ENCODE results near the gene EFCAB6.

The EFCAB6 gene

GRCh38 chr22:43736651-43737050 lies 75.5 kb downstream of the EFCAB6 start:
- H3K4me3 ChIP-seq: no peak overlapping the region

GRCh38 chr22:43734370-43735150 lies 77.5 kb downstream of the EFCAB6 start:
- Histone ChIP-seq H3K4me3 (no peak overlapping the region), H3K27ac (peak overlapping the region in 1 of 21 experiments; percentile 4)

More at GRCh38 chr22:43736651-43737050, 75.5 kb downstream of the EFCAB6 start:
- no peak overlapping the region for H3K27ac ChIP-seq

- Histone ChIP-seq H3K4me3 (no peak overlapping the region), H3K27ac (no peak overlapping the region)
Measured at GRCh38 chr22:43733138-43733537, 79.0 kb downstream of the EFCAB6 start.

DNA sequence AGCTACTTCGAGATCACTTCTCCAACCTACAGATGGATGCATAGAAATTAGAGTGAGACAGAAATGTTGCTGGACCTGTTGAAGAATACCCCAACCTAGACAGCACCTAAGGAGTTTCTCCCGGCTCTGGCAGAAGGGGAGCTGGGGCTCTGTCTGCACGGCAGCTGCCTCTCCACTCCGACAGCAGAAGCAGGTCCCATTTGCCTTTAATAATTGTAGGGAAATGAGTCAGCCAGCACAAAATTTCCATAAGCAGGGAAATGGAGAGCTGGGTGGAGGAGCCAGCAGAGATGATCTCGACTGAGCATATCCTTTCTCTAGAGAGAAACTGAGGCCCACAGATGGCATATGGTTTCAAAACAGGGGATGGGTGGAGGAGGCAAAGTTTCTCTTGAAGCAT lies 80.1 kb downstream of the EFCAB6 start:
- Histone ChIP-seq H3K4me3 (no peak overlapping the region), H3K27ac (no peak overlapping the region)

DNA sequence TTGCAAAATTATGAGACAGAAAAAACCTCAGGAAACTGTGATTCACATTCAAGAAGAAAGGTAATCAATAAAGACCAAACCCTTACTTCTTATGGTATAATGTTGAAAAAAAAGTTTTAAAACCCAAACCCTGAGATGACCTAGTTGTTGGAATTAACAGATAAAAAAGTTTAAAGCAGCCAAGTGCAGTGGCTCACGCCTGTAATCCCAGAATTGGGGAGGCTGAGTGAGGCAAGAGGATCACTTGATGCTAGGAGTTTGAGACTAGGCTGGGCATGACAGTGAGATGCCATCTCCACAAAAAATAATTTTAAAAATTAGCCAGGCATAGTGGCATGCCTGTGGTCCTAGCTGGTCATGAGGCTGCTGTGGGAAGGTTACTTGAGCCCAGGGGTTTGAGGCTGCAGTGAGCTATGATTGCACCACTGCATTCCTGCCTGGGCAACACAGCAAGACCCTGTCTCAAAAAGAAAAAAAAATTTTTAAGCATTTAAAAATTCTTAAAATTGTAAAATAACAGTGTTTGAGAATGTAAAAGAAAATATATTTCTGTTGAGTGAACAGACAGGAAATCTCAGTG lies 85.1 kb downstream of the EFCAB6 start:
- H3K27ac ChIP-seq: peak overlapping the region in 2 of 21 experiments; percentile 10 to 18
- H3K4me3 ChIP-seq: no peak overlapping the region

DNA sequence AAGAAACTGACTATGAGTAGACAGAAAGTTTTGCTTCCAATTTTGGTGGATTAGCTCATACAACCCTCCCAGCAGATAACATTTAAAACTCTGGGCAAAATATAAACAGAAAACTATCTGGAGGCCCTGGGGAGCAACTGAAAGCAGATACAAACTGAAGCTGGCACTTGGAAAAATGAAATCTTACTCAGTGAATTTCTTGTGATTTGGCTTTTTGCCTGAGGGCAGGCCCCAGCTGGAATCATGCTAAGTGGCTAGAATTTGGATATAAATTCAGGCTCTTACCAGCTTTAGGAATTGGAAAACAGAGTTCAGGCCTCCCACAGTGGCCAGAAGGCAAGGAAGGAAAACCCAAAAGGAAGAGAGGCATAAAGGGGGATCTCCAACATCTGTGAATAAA lies 85.8 kb downstream of the EFCAB6 start:
- peak overlapping the region in 4 of 21 experiments; percentile 10 to 52 (median 25) for H3K27ac ChIP-seq
- no peak overlapping the region for H3K4me3 ChIP-seq

- Histone ChIP-seq H3K27ac (no peak overlapping the region), H3K4me3 (no peak overlapping the region)
Measured at GRCh38 chr22:43723816-43724215, 88.3 kb downstream of the EFCAB6 start.

- H3K27ac ChIP-seq: no peak overlapping the region
- H3K4me3 ChIP-seq: no peak overlapping the region
Measured at GRCh38 chr22:43722444-43722843, 89.7 kb downstream of the EFCAB6 start.

GRCh38 chr22:43720716-43721115 lies 91.4 kb downstream of the EFCAB6 start:
- H3K4me3 ChIP-seq: no peak overlapping the region
- no peak overlapping the region for H3K27ac ChIP-seq

DNA sequence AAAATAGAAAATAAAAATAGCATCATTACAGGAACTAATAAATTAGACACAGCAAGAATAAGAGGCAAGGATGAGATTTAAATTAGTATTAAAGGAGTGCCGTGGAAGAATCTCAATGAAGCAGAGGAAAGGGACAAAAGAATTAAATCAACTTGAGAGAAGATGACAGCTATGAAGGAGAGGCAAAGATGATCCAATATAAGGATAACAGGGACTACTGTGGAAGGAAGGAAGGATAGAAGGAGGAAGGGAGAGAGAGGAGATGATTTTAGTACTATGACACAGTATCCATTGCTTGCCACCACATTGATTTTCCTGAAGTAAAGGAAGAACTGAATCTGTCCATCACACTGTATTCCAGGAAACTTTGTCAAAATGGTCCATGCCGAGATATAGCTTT lies 98.0 kb downstream of the EFCAB6 start:
- no peak overlapping the region for H3K27ac ChIP-seq
- H3K4me3 ChIP-seq: no peak overlapping the region

GRCh38 chr22:43711681-43712080 lies 100.4 kb downstream of the EFCAB6 start:
- H3K27ac ChIP-seq: no peak overlapping the region
- H3K4me3 ChIP-seq: no peak overlapping the region

DNA sequence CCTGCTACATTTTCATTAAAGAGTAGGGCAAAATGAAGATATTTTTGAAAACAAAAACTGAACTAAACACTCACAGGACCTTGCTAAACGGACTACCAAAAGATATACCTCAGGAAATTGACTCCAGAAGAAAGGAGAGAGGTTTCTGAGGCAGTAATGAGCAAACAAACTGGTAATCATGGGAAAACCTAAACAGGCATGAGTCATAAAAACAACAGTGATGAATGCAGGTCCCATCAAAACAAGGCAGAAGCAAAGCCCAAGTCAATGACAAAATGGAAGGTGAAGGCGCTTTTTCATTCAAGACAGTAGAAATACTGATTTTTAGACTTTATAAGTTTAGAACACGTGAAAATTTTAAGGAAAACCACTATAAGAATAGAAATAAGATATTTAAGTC lies 104.5 kb downstream of the EFCAB6 start:
- Histone ChIP-seq H3K27ac (peak overlapping the region in 1 of 21 experiments; percentile 40), H3K4me3 (no peak overlapping the region)

DNA sequence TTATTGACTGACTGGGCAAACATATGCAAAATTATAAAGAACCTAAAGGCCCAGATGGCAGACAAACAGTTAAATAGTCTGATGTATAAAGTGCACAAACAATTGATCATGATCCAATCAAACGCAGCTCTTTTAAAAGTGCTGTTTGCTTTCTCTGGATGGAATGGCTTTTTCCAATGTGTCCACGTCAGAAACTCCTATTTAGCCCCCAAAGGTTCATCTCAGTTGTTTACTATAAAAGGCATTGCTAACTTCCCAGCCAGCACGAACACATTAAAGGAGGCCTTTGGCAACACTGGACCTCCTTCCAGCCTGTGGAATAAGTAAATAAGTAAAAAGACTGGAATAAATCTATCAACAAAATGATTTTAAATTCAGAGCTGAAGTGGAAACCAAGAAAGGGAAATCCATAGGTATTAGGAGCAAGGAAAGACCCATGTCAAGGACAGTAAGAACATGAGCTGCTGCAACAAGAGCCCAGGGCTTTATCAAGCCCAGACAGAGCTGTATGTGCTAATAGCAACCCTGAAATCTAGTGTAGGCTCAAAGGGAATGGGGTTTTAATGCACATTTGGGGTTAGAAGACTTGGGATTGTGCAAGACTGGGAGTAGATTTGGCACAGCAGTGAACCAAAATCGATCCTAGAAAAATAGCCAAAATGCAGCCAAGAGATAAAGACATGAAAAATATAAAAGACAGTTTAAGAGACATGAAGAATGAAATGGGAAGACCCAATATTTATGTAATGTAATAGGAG lies 105.4 kb downstream of the EFCAB6 start:
- Histone ChIP-seq H3K27ac (peak overlapping the region in 1 of 21 experiments; percentile 40), H3K4me3 (no peak overlapping the region)

DNA sequence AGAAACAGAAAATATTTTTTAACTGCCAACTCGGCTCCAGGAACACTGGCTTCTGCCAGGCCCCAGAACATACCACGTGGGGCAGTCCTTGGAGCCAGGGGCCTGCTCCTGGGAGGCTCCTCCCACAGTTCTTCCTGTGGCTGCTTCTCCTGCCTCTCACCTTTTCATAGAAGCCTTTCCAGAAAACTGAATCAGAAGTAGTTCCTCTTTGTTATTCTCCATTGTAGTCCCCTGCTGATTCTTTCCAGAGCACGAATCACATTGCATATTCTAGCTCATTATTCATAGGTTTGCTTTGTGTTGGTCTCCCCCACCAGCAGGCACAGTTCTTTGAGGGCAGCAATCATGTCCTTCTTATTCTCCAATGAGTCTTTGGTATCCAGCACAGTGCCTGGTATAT lies 106.0 kb downstream of the EFCAB6 start:
- no peak overlapping the region for H3K4me3 ChIP-seq
- no peak overlapping the region for H3K27ac ChIP-seq

DNA sequence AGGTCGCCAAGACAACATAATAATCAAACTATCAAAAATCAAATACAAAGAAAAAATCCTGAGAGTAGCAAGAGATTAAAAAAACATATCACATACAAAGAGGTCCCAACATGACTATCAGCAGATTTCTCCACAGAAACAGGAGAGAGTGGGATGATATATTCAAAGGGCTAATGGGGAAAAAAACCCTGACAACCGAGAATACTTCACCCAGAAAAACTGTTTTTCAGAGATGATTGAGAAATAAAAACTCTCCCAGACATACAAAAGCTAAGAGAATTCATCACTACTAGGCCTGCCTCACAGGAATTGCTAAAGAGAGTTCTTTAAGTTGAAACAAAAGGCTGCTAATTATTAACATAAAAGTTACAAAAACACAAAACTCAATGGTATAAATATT lies 108.1 kb downstream of the EFCAB6 start:
- Histone ChIP-seq H3K4me3 (no peak overlapping the region), H3K27ac (no peak overlapping the region)

GRCh38 chr22:43698403-43698802 lies 113.7 kb downstream of the EFCAB6 start:
- Histone ChIP-seq H3K27ac (no peak overlapping the region), H3K4me3 (no peak overlapping the region)

DNA sequence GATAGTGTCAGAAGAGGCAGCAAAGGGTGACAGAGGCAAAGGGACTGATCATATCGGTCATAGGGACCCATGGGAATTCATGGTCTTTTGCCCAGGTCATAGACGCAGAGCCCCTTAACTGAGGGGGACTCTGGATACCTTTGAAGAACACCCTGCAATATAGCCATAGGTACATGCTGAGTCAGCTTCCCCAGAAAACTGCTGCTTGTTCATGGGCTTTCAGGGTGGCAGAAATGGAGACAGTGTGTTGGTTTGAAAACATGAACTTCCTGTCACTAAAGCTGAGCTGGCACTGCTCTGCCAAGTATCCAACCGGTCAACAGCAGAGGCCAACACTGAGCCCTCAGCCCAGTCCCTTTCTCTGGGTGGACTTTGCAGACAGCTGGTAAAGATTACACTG lies 114.2 kb downstream of the EFCAB6 start:
- H3K27ac ChIP-seq: no peak overlapping the region
- no peak overlapping the region for H3K4me3 ChIP-seq

- no peak overlapping the region for H3K27ac ChIP-seq
- H3K4me3 ChIP-seq: no peak overlapping the region
Measured at GRCh38 chr22:43693249-43693648, 118.9 kb downstream of the EFCAB6 start.

- no peak overlapping the region for H3K27ac ChIP-seq
- no peak overlapping the region for H3K4me3 ChIP-seq
Measured at GRCh38 chr22:43689356-43689755, 122.7 kb downstream of the EFCAB6 start.

DNA sequence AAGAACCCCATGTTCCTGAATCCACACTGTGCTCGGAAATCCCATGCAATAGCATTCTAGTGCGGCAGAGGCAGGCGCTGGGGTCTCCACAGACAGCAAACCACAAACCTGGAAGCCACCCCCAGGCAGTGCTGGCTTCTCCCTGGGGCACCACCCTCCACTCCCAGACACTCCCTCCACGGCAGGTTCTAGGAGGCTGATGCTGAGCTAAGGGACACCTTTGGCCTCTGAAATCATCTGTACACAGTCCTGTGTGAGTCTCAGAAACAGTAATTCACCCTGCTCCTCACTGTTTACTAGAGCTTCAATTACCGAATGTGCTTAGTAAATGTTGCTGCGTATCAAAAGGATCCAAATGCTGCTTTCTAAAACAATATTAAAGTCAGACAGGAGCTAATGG lies 129.3 kb downstream of the EFCAB6 start:
- Histone ChIP-seq H3K27ac (no peak overlapping the region), H3K4me3 (no peak overlapping the region)

All from skin epidermis (tissue), 12 donors.